GM12878 (cell line): ENCODE measurements around the gene GLMP. TPM values are rescaled to one million over a fixed set of nuclear protein-coding genes. Genes with fewer than 3 reads are reported as not detected.

ENCODE experiments used
- ATF3 ChIP-seq: IDR thresholded peaks from 2 replicates; pipeline ENCODE4 v1.6.1; 2011; ENCODE audit warnings: low read depth, mild to moderate bottlenecking, low read length, moderate library complexity, borderline replicate concordance; ENCODE audit errors: extremely low read depth
- BCL3 ChIP-seq: IDR thresholded peaks from 2 replicates; pipeline ENCODE4 v1.6.1; 2011; ENCODE audit warnings: borderline replicate concordance, low read depth, mild to moderate bottlenecking, moderate library complexity, low read length; ENCODE audit not compliant: insufficient read depth, poor library complexity, severe bottlenecking
- BMI1 ChIP-seq: fragments of 450-650 bp; IDR thresholded peaks from 2 replicates; pipeline ENCODE4 v1.6.1; 2016; ENCODE audit warnings: mild to moderate bottlenecking, moderate library complexity, borderline replicate concordance
- CHD2 ChIP-seq: IDR thresholded peaks from 2 replicates; pipeline ENCODE4 v1.6.1; 2011; ENCODE audit warnings: low read depth, low read length, improper control_type of control experiment, borderline replicate concordance
- ESRRA ChIP-seq: IDR thresholded peaks from 2 replicates; pipeline ENCODE4 v1.6.1; 2012; ENCODE audit warnings: mild to moderate bottlenecking, low read length, improper control_type of control experiment
- GATAD2B ChIP-seq: fragments of 450-650 bp; conservative IDR thresholded peaks from 2 replicates; pipeline ENCODE4 v1.6.1; 2017; ENCODE audit warnings: low read depth, mild to moderate bottlenecking, moderate library complexity
- IRF3 ChIP-seq: fragments of 450-650 bp; IDR thresholded peaks from 2 replicates; pipeline ENCODE4 v1.6.1; 2014; ENCODE audit warnings: mild to moderate bottlenecking
- KAT2A ChIP-seq: conservative IDR thresholded peaks from 2 replicates; pipeline ENCODE4 v1.6.1; 2011; ENCODE audit warnings: low read depth, low read length; ENCODE audit not compliant: control insufficient read depth
- KDM1A ChIP-seq: fragments of 200-600 bp; sonication (generic); IDR thresholded peaks from 2 replicates; pipeline ENCODE4 v1.6.1; 2016; ENCODE audit warnings: borderline replicate concordance
- MTA3 ChIP-seq: IDR thresholded peaks from 2 replicates; pipeline ENCODE4 v1.6.1; 2012; ENCODE audit warnings: low read length, inconsistent platforms, borderline replicate concordance
- NBN ChIP-seq: fragments of 450-650 bp; IDR thresholded peaks from 2 replicates; pipeline ENCODE4 v1.6.1; 2016
- NFYA ChIP-seq: IDR thresholded peaks from 2 replicates; pipeline ENCODE4 v1.6.1; 2011; ENCODE audit warnings: low read depth, mild to moderate bottlenecking, low read length, improper control_type of control experiment, borderline replicate concordance
- NFYB ChIP-seq: IDR thresholded peaks from 2 replicates; pipeline ENCODE4 v1.6.1; 2011; ENCODE audit warnings: low read depth, mild to moderate bottlenecking, low read length, improper control_type of control experiment, moderate library complexity; ENCODE audit not compliant: insufficient read depth
- NR2C2 ChIP-seq: IDR thresholded peaks from 2 replicates; pipeline ENCODE4 v1.6.1; 2011; ENCODE audit warnings: borderline replicate concordance, low read depth; ENCODE audit not compliant: control insufficient read depth, insufficient read length
- POLR2A ChIP-seq: IDR thresholded peaks from 2 replicates; pipeline ENCODE4 v1.6.1; 2011; ENCODE audit warnings: low read depth, mild to moderate bottlenecking, low read length
- PRDM15 ChIP-seq: fragments of 450-650 bp; formaldehyde crosslinking; IDR thresholded peaks from 2 replicates; pipeline ENCODE4 v1.4.0; 2020; ENCODE audit warnings: mild to moderate bottlenecking, moderate library complexity
- RFX5 ChIP-seq: IDR thresholded peaks from 2 replicates; pipeline ENCODE4 v1.6.1; 2011; ENCODE audit warnings: low read depth, low read length, improper control_type of control experiment
- SPI1 ChIP-seq: IDR thresholded peaks from 2 replicates; pipeline ENCODE4 v1.6.1; 2011; ENCODE audit warnings: low read depth, mild to moderate bottlenecking, low read length, moderate library complexity, borderline replicate concordance; ENCODE audit not compliant: insufficient read depth
- ZBTB4 ChIP-seq: fragments of 450-650 bp; formaldehyde crosslinking; IDR thresholded peaks from 2 replicates; pipeline ENCODE4 v1.4.0; 2022; ENCODE audit warnings: mild to moderate bottlenecking, moderate library complexity
- ZNF207 ChIP-seq: fragments of 450-650 bp; IDR thresholded peaks from 2 replicates; pipeline ENCODE4 v1.6.1; 2014; ENCODE audit warnings: antibody characterized with exemption, mild to moderate bottlenecking, borderline replicate concordance
- polyA plus RNA-seq, 11 experiments: library from polyadenylated mRNA; depleted of rRNA in 4 of 11; unstranded in 6 of 11; stranded (reverse) in 5 of 11; fragments of >200 nt; fragmentation: Nextera tagmentation in 4 of 11; fragmentation: Illumina TruSeq in 1 of 11; extraction: Ambion mirVana in 4 of 11; extraction: Trizol in 1 of 11; gene quantifications; 1 replicate in 1 of 11; 2 replicates in 10 of 11; pipeline versions ENCODE4 v1.2.1 to v1.2.3, GENCODE V29; 2011 to 2016; ENCODE audit warnings: inconsistent platforms in 2 of 11, missing spikeins in 2 of 11, low read depth in 1 of 11
- total RNA-seq, 4 experiments: library from RNA; depleted of rRNA in 3 of 4; stranded (reverse); fragments of >200 nt in 3 of 4; fragmentation: Illumina TruSeq in 1 of 4; extraction: Trizol in 1 of 4; gene quantifications; 2 replicates each; pipeline versions ENCODE4 v1.2.1 to v1.2.3, GENCODE V29; 2013 to 2021

Gene GLMP
- total and polyA plus RNA-seq, 10 of the 15 experiments (the other 5 are each of a cell fraction or from before 2014, with no cell fraction given): 4.4 to 30.0 (median 19.5) TPM

- TF ChIP-seq PRDM15 (no peak), RFX5 (no peak), IRF3 (no peak), BMI1 (no peak), CHD2 (no peak), ZNF207 (no peak), KAT2A (no peak), BCL3 (no peak), SPI1 (no peak), NBN (peak; percentile 43), NFYB (no peak), POLR2A (peak; percentile 19; the same call in 1 of the 2 replicates), NFYA (no peak), ZBTB4 (CRISPR knock-in tag) (no peak), ESRRA (no peak), ATF3 (no peak), KDM1A (no peak), NR2C2 (no peak), MTA3 (no peak), GATAD2B (no peak)
Measured at GRCh38 chr1:156281693-156282478, 13.6 kb downstream of the GLMP start (continued).
